Endodermal cell (in vitro differentiated cells): Measurements from ENCODE around the gene CCDC15. TPM values are rescaled to one million over a fixed set of nuclear protein-coding genes. Genes with fewer than 3 reads are reported as not detected.

ENCODE experiments used
- DNase-seq: peaks from one replicate; pipeline ENCODE4 v3.0.0-alpha.2; 2017
- H3K27ac ChIP-seq: 2 replicates; pipeline ENCODE4 v1.5.1; 2013; ENCODE audit warnings: mild to moderate bottlenecking, low read depth, low read length, moderate library complexity
- H3K27me3 ChIP-seq: 2 replicates; pipeline ENCODE4 v1.6.1; 2013; ENCODE audit warnings: mild to moderate bottlenecking, low read length, moderate library complexity; ENCODE audit not compliant: insufficient read depth, control insufficient read depth, poor library complexity, severe bottlenecking
- H3K36me3 ChIP-seq: 2 replicates; pipeline ENCODE4 v1.7.0; 2013; ENCODE audit warnings: mild to moderate bottlenecking, low read length, moderate library complexity; ENCODE audit not compliant: control insufficient read depth, insufficient read depth
- H3K4me1 ChIP-seq: one replicate; pipeline ENCODE4 v1.7.0; 2013; ENCODE audit warnings: low read length; ENCODE audit not compliant: control insufficient read depth, insufficient read depth
- H3K4me3 ChIP-seq: 2 replicates; pipeline ENCODE4 v1.5.1; 2013; ENCODE audit warnings: mild to moderate bottlenecking, low read length, moderate library complexity
- H3K9ac ChIP-seq: 2 replicates; pipeline ENCODE4 v1.6.1; 2013; ENCODE audit warnings: mild to moderate bottlenecking, low read length, moderate library complexity; ENCODE audit not compliant: poor library complexity, severe bottlenecking; ENCODE audit errors: extremely low read depth
- H3K9me3 ChIP-seq: 2 replicates; pipeline ENCODE4 v1.6.1; 2013; ENCODE audit warnings: mild to moderate bottlenecking, low read length, moderate library complexity; ENCODE audit not compliant: control insufficient read depth
- H3K27ac Mint-ChIP-seq: 2 replicates; pipeline ENCODE4 v1.8.0; 2020; ENCODE audit warnings: mixed read lengths
- H3K27me3 Mint-ChIP-seq: 2 replicates; pipeline ENCODE4 v1.8.0; 2021; ENCODE audit warnings: mild to moderate bottlenecking, mixed read lengths; ENCODE audit not compliant: insufficient read depth
- H3K36me3 Mint-ChIP-seq: 2 replicates; pipeline ENCODE4 v1.8.0; 2020; ENCODE audit warnings: low read depth, mixed read lengths
- H3K4me1 Mint-ChIP-seq: 2 replicates; pipeline ENCODE4 v1.8.0; 2020; ENCODE audit warnings: mixed read lengths
- H3K4me3 Mint-ChIP-seq: 2 replicates; pipeline ENCODE4 v1.8.0; 2020; ENCODE audit warnings: mild to moderate bottlenecking, moderate library complexity, mixed read lengths
- H3K9me3 Mint-ChIP-seq: 2 replicates; pipeline ENCODE4 v1.8.0; 2020; ENCODE audit warnings: mild to moderate bottlenecking, mixed read lengths
- WGBS, 2 experiments: methylation state at CpG; one replicate each; pipeline versions ENCODE4 v1.1.5 to v1.1.7; 2013; ENCODE audit warnings: missing lambda C conversion rate in 2 of 2, mixed read lengths in 1 of 2; ENCODE audit not compliant: insufficient coverage in 1 of 2, insufficient read length in 1 of 2; 5-methylcytosine and 5-hydroxymethylcytosine counted together
- total RNA-seq, 2 donors: library from RNA; stranded (reverse); fragmentation: NEBNext Ultra II Directional in 1 of 2; extraction: Animal tissue kit (Norgen Biotek cat#: 25700) in 1 of 2; gene quantifications; 2 replicates in 1 of 2; 3 replicates in 1 of 2; pipeline ENCODE4 v1.2.1, GENCODE V29; 2021
- TF ChIP-seq, protein P1 (sequence below): fragments of 200-600 bp; sonication (generic); conservative IDR thresholded peaks from 2 replicates; pipeline ENCODE4 v1.5.0; 2021; ENCODE audit warnings: antibody characterized with exemption, mild to moderate bottlenecking

The CCDC15 gene
- total RNA-seq, 2 donors from 2014 or later = 3.3 TPM

DNA sequence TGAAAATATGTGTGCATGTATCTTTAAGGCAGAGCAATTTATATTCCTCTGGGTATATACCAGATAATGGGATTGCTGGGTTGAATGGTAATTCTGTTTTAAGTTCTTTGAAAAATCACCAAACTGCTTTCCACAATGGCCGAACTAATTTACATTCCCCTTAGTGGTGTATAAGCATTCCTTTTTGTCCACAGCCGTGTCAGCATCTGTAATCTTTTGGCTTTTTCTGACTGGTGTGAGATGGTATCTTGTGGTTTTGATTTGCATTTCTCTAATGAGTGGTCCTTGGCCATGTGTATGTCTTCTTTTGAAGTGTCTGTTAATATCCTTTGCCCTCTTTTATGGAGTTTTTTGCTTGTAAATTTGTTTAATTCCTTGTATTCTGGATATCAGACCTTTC, 24.3 kb downstream of the CCDC15 start:
- Mint-ChIP-seq H3K27ac (no peak overlapping the region), H3K4me1 (no peaks in the 10 kb centered on the region), H3K36me3 (peaks cover 7% of the 10 kb centered on the region), H3K9me3 (peaks cover 8% of the 10 kb centered on the region), H3K4me3 (no peak overlapping the region), H3K27me3 (peaks cover 11% of the 10 kb centered on the region)
- Histone ChIP-seq H3K9ac (no peak overlapping the region), H3K4me3 (no peak overlapping the region), H3K4me1 (no peaks in the 10 kb centered on the region), H3K27ac (no peak overlapping the region), H3K36me3 (no peaks in the 10 kb centered on the region), H3K27me3 (peaks cover 16% of the 10 kb centered on the region), H3K9me3 (no peaks in the 10 kb centered on the region)
- no peak for DNase-seq
- TF ChIP-seq, protein P1, sequence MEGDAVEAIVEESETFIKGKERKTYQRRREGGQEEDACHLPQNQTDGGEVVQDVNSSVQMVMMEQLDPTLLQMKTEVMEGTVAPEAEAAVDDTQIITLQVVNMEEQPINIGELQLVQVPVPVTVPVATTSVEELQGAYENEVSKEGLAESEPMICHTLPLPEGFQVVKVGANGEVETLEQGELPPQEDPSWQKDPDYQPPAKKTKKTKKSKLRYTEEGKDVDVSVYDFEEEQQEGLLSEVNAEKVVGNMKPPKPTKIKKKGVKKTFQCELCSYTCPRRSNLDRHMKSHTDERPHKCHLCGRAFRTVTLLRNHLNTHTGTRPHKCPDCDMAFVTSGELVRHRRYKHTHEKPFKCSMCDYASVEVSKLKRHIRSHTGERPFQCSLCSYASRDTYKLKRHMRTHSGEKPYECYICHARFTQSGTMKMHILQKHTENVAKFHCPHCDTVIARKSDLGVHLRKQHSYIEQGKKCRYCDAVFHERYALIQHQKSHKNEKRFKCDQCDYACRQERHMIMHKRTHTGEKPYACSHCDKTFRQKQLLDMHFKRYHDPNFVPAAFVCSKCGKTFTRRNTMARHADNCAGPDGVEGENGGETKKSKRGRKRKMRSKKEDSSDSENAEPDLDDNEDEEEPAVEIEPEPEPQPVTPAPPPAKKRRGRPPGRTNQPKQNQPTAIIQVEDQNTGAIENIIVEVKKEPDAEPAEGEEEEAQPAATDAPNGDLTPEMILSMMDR = no peak
- WGBS, 2 experiments = 80 to 84% methylated on average over 1 to 2 of the region's 2 CpGs

DNA sequence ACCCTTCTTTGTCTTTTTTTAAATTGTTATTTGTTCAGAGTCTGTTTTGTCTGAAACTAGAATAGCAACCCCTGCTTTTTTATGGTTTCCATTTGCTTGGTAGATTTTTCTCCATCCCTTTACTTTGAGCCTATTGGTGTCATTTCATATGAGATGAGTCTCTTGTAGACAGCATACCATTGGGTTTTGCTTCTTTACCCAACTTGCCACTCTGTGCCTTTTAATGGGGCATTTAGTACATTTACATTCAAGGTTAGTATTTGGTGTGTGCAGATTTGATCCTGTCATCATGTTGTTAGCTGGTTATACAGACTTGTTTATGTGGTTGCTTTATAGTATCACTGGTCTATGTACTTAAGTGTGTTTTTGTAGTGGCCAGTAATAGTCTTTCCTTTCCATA, 28.0 kb downstream of the CCDC15 start:
- no peak overlapping the region for H3K27ac ChIP-seq
- no peaks in the 10 kb centered on the region for H3K27me3 ChIP-seq
- H3K4me1 Mint-ChIP-seq = no peaks in the 10 kb centered on the region
- no peak overlapping the region for H3K27ac Mint-ChIP-seq
- H3K9me3 Mint-ChIP-seq = peaks cover 8% of the 10 kb centered on the region
- H3K36me3 ChIP-seq = no peaks in the 10 kb centered on the region
- H3K4me3 ChIP-seq = no peak overlapping the region
- peaks cover 7% of the 10 kb centered on the region for H3K36me3 Mint-ChIP-seq
- no peak for DNase-seq
- no peak overlapping the region for H3K4me3 Mint-ChIP-seq
- no peaks in the 10 kb centered on the region for H3K9me3 ChIP-seq
- peaks cover 5% of the 10 kb centered on the region for H3K27me3 Mint-ChIP-seq
- TF ChIP-seq, protein P1 = no peak
- no peak overlapping the region for H3K9ac ChIP-seq
- no peaks in the 10 kb centered on the region for H3K4me1 ChIP-seq

DNA sequence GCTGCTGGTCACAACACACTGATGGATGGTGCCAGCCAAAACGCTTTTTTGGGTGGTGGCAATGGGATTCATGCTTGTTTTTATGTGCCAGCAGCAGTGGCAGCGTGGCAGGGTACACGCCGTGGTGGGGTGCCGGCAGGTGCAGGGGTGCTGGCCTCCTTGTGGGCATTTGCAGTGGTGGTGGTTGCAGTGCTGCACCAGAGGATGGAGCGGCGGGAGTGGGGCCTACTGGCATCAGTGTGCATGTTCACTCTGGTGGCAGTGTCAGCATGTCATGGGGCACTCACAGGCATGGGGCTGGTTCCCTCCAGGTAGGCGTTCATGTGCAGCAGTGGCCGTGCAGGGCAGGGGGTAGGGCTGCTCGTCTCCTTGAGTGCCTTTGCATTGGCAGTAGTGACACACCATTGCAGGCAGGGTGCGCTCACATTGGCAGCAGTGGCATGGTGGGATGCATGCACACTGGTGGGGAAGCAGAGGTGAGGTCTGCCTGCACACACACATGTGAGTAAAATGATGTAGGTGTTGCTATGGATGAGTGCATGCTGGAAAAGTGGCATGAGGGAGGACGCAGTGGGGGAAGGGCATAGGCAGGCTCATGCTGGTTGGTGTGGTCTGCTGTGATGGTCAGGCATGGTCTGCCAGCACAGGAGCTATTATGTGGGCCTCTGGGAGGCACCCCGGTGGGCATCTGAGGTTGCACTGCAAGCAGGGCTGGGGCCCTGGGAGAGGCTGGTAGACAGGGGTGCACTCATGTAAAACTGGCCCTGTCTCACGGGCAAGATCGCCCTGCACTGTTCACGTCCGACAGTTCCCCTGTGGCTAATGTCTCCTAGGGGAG, 29.9 kb downstream of the CCDC15 start:
- Histone ChIP-seq H3K36me3 (no peaks in the 10 kb centered on the region), H3K27me3 (no peaks in the 10 kb centered on the region), H3K9ac (no peak overlapping the region), H3K4me1 (no peaks in the 10 kb centered on the region), H3K4me3 (no peak overlapping the region), H3K9me3 (no peaks in the 10 kb centered on the region), H3K27ac (no peak overlapping the region)
- 84 to 85% methylated on average over 9 to 17 of the region's 17 CpGs for WGBS, 2 experiments
- H3K36me3 Mint-ChIP-seq = peaks cover 2% of the 10 kb centered on the region
- H3K4me3 Mint-ChIP-seq = no peak overlapping the region
- no peaks in the 10 kb centered on the region for H3K4me1 Mint-ChIP-seq
- no peak overlapping the region for H3K27ac Mint-ChIP-seq
- DNase-seq = no peak
- peaks cover 5% of the 10 kb centered on the region for H3K27me3 Mint-ChIP-seq
- peaks cover 8% of the 10 kb centered on the region for H3K9me3 Mint-ChIP-seq
- TF ChIP-seq, protein P1 = peak; percentile 26
